Measurements from ENCODE around the gene WLS. TPM values are rescaled to one million over a fixed set of nuclear protein-coding genes. Genes with fewer than 3 reads are reported as not detected.

WLS gene
- total and polyA plus RNA-seq, 10 of the 15 experiments (the other 5 are each of a cell fraction or from before 2014, with no cell fraction given): 0.04 to 0.36 TPM; not detected in 8

DNA sequence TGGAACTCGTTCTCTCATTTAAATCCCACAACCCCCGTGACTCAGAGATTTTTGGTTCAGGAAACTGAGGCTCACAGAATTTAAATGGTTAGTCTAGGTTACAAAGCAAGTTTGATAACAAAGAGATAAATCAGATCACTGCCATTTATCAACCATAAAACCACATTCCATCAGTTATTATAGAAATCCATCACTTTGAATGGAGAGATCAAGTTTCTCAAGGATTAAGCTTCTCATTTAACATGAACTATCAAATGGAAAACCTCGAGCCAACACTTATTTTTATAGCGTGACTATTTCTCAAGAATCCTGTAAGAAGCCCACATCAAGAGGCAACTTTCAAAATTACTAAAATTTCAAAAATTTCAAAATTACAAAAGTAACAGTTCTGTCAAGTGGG is 11.9 kb downstream of the WLS start:
- 13% methylated on average over 4 of the region's 4 CpGs for WGBS (ENCODE audit: insufficient coverage, insufficient replicate concordance, low lambda C conversion rate, missing lambda C conversion rate)
- Histone ChIP-seq H3K4me2 (ENCODE audit: control insufficient read depth, insufficient read depth) (no peak overlapping the region), H3K9me3 (replicated peaks; ENCODE audit: control insufficient read depth, insufficient read depth, low read length) (no peaks in the 10 kb centered on the region), H3K9ac (ENCODE audit: control insufficient read depth, insufficient read depth, low read length) (no peak overlapping the region), H2AFZ (ENCODE audit: control insufficient read depth, low read depth, low read length) (no peak overlapping the region), H3K4me3 (no peak overlapping the region), H3K4me1 (ENCODE audit: control insufficient read depth, insufficient read depth, low read length) (no peaks in the 10 kb centered on the region), H3K27ac (ENCODE audit: control insufficient read depth, insufficient read depth) (no peak overlapping the region), H3K27me3 (replicated peaks in 1 of 2; ENCODE audit: control insufficient read depth in 2 of 2, insufficient read depth in 2 of 2, low read length in 1 of 2) (no peaks in the 10 kb centered on the region; a peak in 1 of 4 replicates), H3K36me3 (ENCODE audit: control insufficient read depth in 2 of 2, insufficient read depth in 2 of 2, low read length in 1 of 2) (no peaks in the 10 kb centered on the region), H3K79me2 (ENCODE audit: control insufficient read depth, insufficient read depth, low read length) (no peaks in the 10 kb centered on the region), H4K20me1 (ENCODE audit: control insufficient read depth, insufficient read depth) (no peaks in the 10 kb centered on the region)
- ChIA-PET RAD21 (ENCODE audit: unreplicated experiment) (no interaction called here), POLR2A (no interaction called here), SMC1A (ENCODE audit: uncharacterized antibody, unreplicated experiment) (interaction anchor here (1.6 kb wide), 1 partner anchor 100 kb away, joined by 5 read pairs; no protein-coding TSS in a partner anchor), CTCF (interaction anchor here (1.5 kb wide), 1 partner anchor 100 kb away, joined by 4 read pairs; no protein-coding TSS in a partner anchor)
- DNase-seq (ENCODE audit: low read depth, low spot score) (no peak), ATAC-seq (no peak), FAIRE-seq (no peak)
- no peak for TF ChIP-seq SIX5 (IDR thresholded peaks at IDR 0.05; ENCODE audit: low read depth, low read length, severe bottlenecking)
- no peak for TF ChIP-seq CHD4 (IDR thresholded peaks at IDR 0.05)
- TF ChIP-seq ZBED1 (IDR thresholded peaks at IDR 0.05; ENCODE audit: borderline replicate concordance): no peak
- no peak for TF ChIP-seq RAD21 (IDR thresholded peaks at IDR 0.05; ENCODE audit: insufficient read depth, low read depth, low read length)
- TF ChIP-seq, protein P1, sequence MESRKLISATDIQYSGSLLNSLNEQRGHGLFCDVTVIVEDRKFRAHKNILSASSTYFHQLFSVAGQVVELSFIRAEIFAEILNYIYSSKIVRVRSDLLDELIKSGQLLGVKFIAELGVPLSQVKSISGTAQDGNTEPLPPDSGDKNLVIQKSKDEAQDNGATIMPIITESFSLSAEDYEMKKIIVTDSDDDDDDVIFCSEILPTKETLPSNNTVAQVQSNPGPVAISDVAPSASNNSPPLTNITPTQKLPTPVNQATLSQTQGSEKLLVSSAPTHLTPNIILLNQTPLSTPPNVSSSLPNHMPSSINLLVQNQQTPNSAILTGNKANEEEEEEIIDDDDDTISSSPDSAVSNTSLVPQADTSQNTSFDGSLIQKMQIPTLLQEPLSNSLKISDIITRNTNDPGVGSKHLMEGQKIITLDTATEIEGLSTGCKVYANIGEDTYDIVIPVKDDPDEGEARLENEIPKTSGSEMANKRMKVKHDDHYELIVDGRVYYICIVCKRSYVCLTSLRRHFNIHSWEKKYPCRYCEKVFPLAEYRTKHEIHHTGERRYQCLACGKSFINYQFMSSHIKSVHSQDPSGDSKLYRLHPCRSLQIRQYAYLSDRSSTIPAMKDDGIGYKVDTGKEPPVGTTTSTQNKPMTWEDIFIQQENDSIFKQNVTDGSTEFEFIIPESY (IDR thresholded peaks at IDR 0.05): no peak
- TF ChIP-seq ZSCAN29 (IDR thresholded peaks at IDR 0.05): no peak
- no peak for TF ChIP-seq PAX5 (IDR thresholded peaks at IDR 0.05; ENCODE audit: borderline replicate concordance, low read depth, low read length)
- TF ChIP-seq TCF7 (IDR thresholded peaks at IDR 0.05; ENCODE audit: borderline replicate concordance): no peak
- TF ChIP-seq POLR2A (IDR thresholded peaks at IDR 0.05; ENCODE audit: low read depth, low read length): no peak
- TF ChIP-seq RAD51 (IDR thresholded peaks at IDR 0.05): no peak
- TF ChIP-seq ZNF207 (IDR thresholded peaks at IDR 0.05; ENCODE audit: borderline replicate concordance): no peak
- TF ChIP-seq CHD1 (IDR thresholded peaks at IDR 0.05; ENCODE audit: low read depth, low read length): no peak
- TF ChIP-seq RFX5 (IDR thresholded peaks at IDR 0.05; ENCODE audit: low read depth, low read length): no peak
- TF ChIP-seq, protein P2, sequence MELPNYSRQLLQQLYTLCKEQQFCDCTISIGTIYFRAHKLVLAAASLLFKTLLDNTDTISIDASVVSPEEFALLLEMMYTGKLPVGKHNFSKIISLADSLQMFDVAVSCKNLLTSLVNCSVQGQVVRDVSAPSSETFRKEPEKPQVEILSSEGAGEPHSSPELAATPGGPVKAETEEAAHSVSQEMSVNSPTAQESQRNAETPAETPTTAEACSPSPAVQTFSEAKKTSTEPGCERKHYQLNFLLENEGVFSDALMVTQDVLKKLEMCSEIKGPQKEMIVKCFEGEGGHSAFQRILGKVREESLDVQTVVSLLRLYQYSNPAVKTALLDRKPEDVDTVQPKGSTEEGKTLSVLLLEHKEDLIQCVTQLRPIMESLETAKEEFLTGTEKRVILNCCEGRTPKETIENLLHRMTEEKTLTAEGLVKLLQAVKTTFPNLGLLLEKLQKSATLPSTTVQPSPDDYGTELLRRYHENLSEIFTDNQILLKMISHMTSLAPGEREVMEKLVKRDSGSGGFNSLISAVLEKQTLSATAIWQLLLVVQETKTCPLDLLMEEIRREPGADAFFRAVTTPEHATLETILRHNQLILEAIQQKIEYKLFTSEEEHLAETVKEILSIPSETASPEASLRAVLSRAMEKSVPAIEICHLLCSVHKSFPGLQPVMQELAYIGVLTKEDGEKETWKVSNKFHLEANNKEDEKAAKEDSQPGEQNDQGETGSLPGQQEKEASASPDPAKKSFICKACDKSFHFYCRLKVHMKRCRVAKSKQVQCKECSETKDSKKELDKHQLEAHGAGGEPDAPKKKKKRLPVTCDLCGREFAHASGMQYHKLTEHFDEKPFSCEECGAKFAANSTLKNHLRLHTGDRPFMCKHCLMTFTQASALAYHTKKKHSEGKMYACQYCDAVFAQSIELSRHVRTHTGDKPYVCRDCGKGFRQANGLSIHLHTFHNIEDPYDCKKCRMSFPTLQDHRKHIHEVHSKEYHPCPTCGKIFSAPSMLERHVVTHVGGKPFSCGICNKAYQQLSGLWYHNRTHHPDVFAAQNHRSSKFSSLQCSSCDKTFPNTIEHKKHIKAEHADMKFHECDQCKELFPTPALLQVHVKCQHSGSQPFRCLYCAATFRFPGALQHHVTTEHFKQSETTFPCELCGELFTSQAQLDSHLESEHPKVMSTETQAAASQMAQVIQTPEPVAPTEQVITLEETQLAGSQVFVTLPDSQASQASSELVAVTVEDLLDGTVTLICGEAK (IDR thresholded peaks at IDR 0.05; ENCODE audit: borderline replicate concordance): no peak
- no peak for TF ChIP-seq SMC3 (IDR thresholded peaks at IDR 0.05; ENCODE audit: borderline replicate concordance, low read length)
- TF ChIP-seq NFYA (IDR thresholded peaks at IDR 0.05; ENCODE audit: borderline replicate concordance, low read depth, low read length): no peak
- in situ Hi-C loops (cut with MboI): no loop called here
- intact Hi-C loops (cut with micrococcal nuclease; ENCODE audit: unreplicated experiment): no loop called here
- BruUV-seq (replicated peaks): no TSS peak

Measured in GM12878 (cell line).